Activated T-cell treated with anti-CD3 and anti-CD28 coated beads, Interleukin-2, amount 50 U/mL, for 4 hours (primary cell): Measurements from ENCODE around the gene NGFR. TPM values are rescaled to one million over a fixed set of nuclear protein-coding genes. Genes with fewer than 3 reads are reported as not detected.
A peak's percentile ranks its signal among the peaks of the same experiment; 100 is the strongest.

ENCODE experiments used
- ATAC-seq, 2 donors: fragments of 200-7000 bp; cut with Tn5 transposase; one replicate each; pipeline ENCODE4 v1.10.0; 2021
- DNase-seq: peaks from one replicate; pipeline ENCODE4 v3.0.0-alpha.2; 2020
- H3K27me3 Mint-ChIP-seq: one replicate; pipeline ENCODE4 v1.8.0; 2021; ENCODE audit warnings: low read depth, mixed read lengths
- H3K36me3 Mint-ChIP-seq: one replicate; pipeline ENCODE4 v1.8.0; 2022; ENCODE audit warnings: mixed read lengths; ENCODE audit not compliant: insufficient read depth
- H3K4me1 Mint-ChIP-seq: one replicate; pipeline ENCODE4 v1.8.0; 2021; ENCODE audit warnings: low read depth, mixed read lengths
- H3K4me3 Mint-ChIP-seq: one replicate; pipeline ENCODE4 v1.8.0; 2021; ENCODE audit warnings: mild to moderate bottlenecking, moderate library complexity, mixed read lengths
- H3K9me3 Mint-ChIP-seq: one replicate; pipeline ENCODE4 v1.8.0; 2021; ENCODE audit warnings: mixed read lengths
- total RNA-seq, 3 donors: library from RNA; stranded (reverse); gene quantifications; one replicate each; pipeline ENCODE4 v1.2.1, GENCODE V29; 2021

Gene NGFR
- total RNA-seq, 3 donors from 2014 or later, result 0.05 to 0.49 (median 0.05) TPM

DNA sequence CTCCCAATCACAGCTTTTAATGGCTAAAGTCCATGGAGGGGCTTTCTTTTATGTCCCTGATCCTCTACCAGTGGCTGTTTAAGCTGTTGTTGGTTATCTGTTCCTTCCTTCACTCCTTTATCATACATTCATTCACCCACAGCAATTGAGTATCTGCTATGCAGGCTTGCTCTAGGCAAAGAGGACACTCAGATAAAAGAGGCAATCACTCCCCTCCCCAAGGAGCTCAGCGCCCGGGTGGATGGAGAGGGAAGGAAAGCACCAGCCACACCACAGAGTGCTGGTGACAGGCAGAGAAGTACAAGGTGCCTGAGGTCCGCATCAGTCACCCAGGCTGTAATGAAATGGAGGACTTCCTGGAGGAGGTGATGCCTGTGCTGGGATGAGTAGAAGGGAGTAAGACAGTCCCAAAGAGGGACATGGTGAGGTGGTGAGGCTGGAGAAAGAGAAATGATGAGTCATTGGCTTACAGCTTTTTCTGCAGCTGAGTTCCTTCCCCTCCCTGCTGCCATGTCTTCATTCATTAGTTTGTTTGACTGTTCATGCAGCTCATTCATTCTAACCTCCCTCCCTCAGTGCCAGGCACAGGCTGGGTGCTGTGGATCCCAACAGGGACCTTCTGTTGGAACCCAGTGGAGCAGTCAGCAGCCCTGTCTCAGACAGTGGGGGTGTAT lies 12.8 kb upstream of the NGFR start:
- DNase-seq (no peak), ATAC-seq (no peak)
- Mint-ChIP-seq H3K4me3 (no peak overlapping the region), H3K4me1 (peaks cover 3% of the 10 kb centered on the region), H3K9me3 (no peaks in the 10 kb centered on the region), H3K27me3 (peaks cover 57% of the 10 kb centered on the region), H3K36me3 (no peaks in the 10 kb centered on the region)

DNA sequence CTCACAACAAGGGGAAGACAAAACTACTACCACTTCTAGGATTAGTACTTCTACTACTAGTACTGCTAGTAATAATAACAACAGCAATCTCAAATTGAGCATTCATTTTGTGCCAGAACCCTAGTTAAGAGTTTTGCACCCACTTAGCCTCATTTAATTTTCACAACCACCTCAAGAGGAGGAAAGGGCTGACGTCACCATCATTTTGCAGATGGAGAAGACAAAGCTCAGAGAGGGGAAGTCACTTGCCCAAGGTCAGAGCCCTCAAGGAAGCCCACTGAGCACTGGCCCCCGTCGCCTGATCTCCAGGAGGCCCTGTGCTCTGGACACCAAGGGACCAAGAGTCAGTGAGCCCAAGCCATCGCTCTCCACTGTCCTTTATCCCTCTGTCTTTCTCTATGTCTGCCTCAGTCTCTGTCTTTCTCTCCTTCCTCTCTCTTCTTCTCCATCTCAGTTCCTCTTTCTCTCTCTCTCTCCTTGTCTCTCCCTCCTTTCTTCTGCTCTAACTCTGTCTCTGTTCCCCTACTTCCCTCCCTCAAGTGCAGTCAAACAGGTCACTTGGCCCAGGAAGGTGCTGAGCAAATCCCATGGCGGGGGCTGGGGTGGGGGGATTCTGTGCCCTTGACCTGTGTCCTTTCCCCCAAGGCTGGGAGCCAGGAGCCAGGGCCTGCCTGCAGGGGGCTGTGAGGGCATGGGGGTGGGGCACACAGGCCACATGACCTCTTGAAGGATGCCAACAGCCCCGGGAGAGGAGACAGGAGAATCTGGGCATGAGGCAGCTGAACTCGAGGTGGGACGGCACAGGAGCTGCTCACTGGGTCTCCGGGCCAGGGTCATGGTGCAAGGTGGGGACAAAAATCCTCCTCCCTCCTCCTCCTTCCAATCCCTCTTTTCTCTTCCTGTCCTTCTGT lies 11.2 kb upstream of the NGFR start:
- ATAC-seq (no peak), DNase-seq (no peak)
- no peak overlapping the region for H3K4me3 Mint-ChIP-seq
- H3K4me1 Mint-ChIP-seq, result peaks cover 3% of the 10 kb centered on the region
- H3K27me3 Mint-ChIP-seq, result peaks cover 57% of the 10 kb centered on the region
- H3K36me3 Mint-ChIP-seq, result no peaks in the 10 kb centered on the region
- no peaks in the 10 kb centered on the region for H3K9me3 Mint-ChIP-seq

DNA sequence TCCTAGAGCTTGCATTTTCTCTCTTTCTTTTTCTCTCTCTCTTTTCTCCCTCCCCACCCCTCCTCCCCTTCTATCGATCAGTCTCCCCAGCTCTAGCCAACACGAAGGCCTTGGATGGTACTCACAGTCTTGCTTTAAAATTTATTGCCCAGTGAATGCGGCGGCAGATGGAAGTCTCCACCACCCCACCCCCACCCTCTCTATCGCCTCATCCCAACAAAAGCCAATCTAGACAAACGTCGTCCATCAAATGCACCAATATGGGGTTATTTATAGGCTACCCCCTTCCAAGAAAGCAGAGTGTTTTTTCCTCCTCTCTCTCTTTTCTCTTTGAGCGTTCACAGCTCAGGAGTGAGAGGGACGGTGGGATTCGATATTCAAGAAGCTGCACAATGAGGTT lies 10.5 kb upstream of the NGFR start:
- DNase-seq, result no peak

DNA sequence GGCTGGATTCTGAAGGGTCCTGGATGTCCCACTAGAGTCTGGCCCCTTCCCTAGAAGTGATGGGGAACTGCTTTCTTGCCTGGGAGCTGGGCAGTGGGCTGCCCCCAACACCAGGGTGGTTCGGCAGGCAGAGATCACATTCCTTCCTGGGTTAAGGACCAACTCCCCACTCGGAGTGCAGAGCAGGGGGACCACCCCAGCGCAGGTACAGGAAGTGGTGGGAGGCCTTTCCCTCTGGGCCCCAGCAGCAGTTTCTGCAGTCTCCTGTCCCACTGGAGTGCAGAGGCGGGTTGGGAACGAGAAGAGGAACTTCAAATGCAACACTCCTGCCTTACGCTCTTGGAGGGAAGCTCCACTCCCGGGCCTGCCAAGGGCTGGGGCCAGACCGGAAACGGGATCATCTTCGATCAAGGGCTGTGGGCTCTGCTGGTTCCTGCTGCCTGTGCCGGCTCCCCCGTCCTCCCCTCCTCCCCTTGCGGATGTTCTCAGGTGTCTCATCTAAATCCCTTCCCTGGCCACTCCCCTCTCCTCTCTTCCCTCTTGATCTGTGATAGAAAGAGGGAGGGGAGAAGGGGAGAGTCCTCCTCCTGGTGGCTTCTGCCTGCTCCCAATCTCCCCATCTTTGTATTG lies 9.0 kb upstream of the NGFR start:
- peaks cover 46% of the 10 kb centered on the region for H3K27me3 Mint-ChIP-seq
- ATAC-seq, result no peak
- H3K4me1 Mint-ChIP-seq, result peaks cover 3% of the 10 kb centered on the region
- no peaks in the 10 kb centered on the region for H3K36me3 Mint-ChIP-seq
- H3K9me3 Mint-ChIP-seq, result no peaks in the 10 kb centered on the region
- H3K4me3 Mint-ChIP-seq, result no peak overlapping the region
- DNase-seq, result no peak

More for the DNA sequence above, 10.5 kb upstream of the NGFR start:
- ATAC-seq, result no peak
- Mint-ChIP-seq H3K9me3 (no peaks in the 10 kb centered on the region), H3K4me1 (peaks cover 3% of the 10 kb centered on the region), H3K27me3 (peaks cover 51% of the 10 kb centered on the region), H3K36me3 (no peaks in the 10 kb centered on the region), H3K4me3 (no peak overlapping the region)

DNA sequence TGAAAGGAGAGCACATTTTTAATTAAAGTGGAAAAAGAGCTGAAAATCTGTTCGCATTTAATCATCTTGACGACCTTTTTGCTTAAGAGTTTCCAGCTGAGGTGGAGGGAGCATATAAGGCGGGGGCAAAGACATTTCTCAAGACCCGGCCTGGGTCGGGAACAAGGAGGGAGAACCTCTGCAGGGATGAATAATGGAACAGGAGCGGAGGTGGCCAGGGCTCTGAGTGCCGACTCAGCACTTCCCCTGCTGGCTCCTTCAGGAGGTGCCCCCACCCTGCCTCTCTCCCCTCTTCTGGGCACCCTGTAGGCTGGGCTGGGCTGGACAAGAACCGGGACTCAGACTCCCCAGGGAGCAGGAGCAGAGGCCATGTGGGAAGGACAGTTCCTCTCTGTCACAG lies 7.9 kb upstream of the NGFR start:
- ATAC-seq (no peak), DNase-seq (no peak)
- Mint-ChIP-seq H3K4me3 (no peak overlapping the region), H3K9me3 (no peaks in the 10 kb centered on the region), H3K4me1 (peaks cover 3% of the 10 kb centered on the region), H3K27me3 (peaks cover 41% of the 10 kb centered on the region), H3K36me3 (no peaks in the 10 kb centered on the region)

DNA sequence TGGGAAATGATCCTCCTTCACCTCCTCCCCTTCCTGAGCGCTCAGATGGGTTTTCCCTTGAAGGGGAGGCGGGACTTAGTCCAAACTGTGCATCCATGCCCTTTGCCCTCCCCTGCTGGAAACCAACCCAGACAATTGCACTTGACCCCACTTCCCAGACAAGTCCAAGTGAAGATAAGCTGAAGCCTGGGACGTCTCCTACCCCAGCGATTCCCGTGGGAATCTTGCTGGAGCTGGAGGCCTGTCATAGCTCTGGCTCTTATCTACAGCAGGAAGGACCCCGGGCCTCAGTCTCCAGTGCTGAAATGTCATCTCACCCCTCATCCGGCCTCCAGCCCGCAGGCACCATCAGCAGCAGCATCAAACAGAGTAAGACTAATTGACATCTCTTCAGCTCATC lies 6.5 kb upstream of the NGFR start:
- Mint-ChIP-seq H3K27me3 (peaks cover 32% of the 10 kb centered on the region), H3K4me3 (no peak overlapping the region), H3K36me3 (no peaks in the 10 kb centered on the region), H3K4me1 (peaks cover 3% of the 10 kb centered on the region), H3K9me3 (no peaks in the 10 kb centered on the region)
- DNase-seq, result no peak
- no peak for ATAC-seq

DNA sequence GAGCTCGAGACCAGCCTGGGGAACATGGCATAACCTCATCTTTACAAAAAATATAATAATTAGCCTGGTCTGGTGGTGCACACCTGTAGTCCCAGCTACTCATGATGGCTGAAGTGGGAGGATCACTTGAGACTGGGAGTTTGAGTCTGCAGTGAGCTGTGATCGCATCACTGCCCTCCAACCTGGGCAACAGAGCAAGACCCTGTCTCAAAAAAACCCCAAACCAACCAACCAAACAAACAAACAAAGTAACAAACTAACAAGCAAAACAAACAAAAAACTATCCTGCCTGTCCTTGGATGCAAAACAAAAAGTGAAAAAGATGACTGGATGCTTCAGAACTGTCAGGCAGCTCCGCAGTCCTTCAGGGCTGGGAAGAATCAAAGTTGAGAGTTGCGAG lies 5.7 kb upstream of the NGFR start:
- no peak for DNase-seq
- Mint-ChIP-seq H3K4me3 (no peak overlapping the region), H3K4me1 (peaks cover 3% of the 10 kb centered on the region), H3K9me3 (no peaks in the 10 kb centered on the region), H3K27me3 (peaks cover 29% of the 10 kb centered on the region), H3K36me3 (no peaks in the 10 kb centered on the region)
- ATAC-seq, result no peak

DNA sequence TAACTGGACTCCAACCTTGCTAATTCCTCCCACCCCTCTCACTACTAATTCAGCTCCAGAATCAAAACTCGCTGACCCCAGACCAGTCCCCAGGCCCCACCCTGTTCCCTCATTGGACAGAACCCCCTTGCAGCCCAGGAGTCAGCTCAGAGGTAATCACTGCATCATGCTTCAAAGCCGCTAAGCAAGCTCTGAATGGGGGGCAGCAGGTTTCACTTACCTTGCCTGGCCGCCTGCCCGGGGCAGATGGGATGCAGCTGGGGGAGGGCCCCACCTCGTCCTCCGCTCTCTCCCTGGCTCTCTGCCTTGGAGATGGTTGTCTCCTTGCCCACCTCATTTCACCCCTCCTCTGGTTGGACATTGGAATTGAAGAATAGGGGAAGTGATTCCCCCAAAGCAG lies 4.8 kb upstream of the NGFR start:
- Mint-ChIP-seq H3K36me3 (no peaks in the 10 kb centered on the region), H3K4me1 (peaks cover 5% of the 10 kb centered on the region), H3K4me3 (no peak overlapping the region), H3K9me3 (no peaks in the 10 kb centered on the region), H3K27me3 (peaks cover 24% of the 10 kb centered on the region)
- no peak for DNase-seq
- ATAC-seq, result no peak

DNA sequence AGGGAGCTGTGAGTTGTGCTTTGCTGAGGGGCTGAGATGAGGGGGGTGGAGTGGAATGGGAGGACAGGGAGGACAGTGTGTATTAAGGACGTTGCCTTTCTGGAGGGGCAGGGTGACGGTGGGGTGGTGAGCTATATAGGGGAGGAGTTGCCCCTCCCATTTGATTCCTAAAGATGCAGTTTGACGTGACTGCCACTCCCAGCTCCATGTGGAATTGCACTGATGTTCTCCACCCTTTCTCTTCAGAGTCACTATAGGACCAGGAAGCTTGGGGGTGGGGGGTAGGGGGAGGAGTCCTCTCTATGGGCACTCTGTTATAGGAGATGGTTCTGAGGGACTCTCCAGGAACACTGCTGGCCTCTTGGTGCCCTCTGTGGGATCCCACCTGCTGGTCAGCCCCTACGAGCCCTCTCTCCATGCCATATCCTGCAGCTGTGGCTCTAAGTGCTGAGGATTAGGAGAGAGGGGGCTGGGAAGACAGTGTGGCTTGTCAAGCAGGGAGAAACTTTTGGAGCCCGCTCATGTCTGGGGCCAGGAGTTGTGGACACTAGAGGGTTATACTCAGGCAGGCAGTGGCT lies 3.8 kb upstream of the NGFR start:
- no peaks in the 10 kb centered on the region for H3K36me3 Mint-ChIP-seq
- DNase-seq, result no peak
- no peak for ATAC-seq
- peaks cover 11% of the 10 kb centered on the region for H3K4me1 Mint-ChIP-seq
- no peak overlapping the region for H3K4me3 Mint-ChIP-seq
- H3K27me3 Mint-ChIP-seq, result peaks cover 26% of the 10 kb centered on the region
- no peaks in the 10 kb centered on the region for H3K9me3 Mint-ChIP-seq

DNA sequence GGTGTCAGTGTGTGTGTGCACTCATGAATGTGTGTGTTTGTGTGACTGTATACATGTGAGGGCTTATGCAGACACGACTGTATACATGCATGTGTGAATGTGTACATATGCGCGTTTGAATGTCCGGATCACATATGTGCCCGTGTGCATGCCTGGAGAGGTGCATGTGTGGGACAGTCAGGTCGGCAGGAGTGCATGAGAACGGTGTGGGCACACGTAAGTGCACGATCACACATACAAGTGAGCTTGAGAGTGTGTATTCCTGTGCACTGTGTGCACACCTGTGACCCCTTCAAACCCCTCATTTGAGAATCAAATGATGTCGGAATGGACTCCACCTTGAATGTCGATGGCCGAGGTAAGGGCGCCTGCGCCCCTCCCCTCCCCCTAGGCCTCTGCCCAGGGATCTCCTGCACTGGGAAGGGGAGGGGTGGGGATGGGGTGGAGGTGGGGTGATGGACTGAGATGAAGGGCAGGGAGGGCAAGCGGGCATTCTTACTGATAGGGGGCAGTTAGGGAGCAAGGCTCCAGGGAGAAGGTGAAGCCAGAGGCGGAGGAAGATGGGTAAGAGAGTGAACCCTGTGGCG lies 601 bp upstream of the NGFR start:
- ATAC-seq, result no peak
- DNase-seq, result no peak
- Mint-ChIP-seq H3K9me3 (no peaks in the 10 kb centered on the region), H3K4me3 (peak overlapping the region; percentile 73), H3K27me3 (peaks cover 32% of the 10 kb centered on the region), H3K36me3 (no peaks in the 10 kb centered on the region), H3K4me1 (peaks cover 17% of the 10 kb centered on the region)

DNA sequence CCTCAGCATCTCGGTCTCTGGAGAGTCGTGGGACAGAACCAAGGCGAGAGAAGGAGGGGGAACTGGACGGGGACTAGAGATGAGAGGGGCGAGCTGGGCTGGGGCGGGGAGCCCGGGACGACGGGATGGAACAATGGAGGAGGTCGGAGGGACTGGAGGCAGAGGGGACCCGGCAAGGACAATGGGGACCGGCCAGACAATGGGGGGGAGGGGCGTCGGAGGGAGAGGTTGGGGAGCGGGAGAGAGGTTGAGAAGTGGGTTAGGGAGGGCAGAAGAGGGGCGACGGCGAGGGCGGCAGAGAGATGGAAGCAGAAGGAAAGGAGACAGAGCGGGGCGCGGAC lies 719 bp downstream of the NGFR start:
- DNase-seq, result no peak
- Mint-ChIP-seq H3K9me3 (no peaks in the 10 kb centered on the region), H3K36me3 (no peaks in the 10 kb centered on the region), H3K4me1 (peaks cover 17% of the 10 kb centered on the region), H3K27me3 (peaks cover 42% of the 10 kb centered on the region), H3K4me3 (peak overlapping the region; percentile 77)
- ATAC-seq, result no peak

DNA sequence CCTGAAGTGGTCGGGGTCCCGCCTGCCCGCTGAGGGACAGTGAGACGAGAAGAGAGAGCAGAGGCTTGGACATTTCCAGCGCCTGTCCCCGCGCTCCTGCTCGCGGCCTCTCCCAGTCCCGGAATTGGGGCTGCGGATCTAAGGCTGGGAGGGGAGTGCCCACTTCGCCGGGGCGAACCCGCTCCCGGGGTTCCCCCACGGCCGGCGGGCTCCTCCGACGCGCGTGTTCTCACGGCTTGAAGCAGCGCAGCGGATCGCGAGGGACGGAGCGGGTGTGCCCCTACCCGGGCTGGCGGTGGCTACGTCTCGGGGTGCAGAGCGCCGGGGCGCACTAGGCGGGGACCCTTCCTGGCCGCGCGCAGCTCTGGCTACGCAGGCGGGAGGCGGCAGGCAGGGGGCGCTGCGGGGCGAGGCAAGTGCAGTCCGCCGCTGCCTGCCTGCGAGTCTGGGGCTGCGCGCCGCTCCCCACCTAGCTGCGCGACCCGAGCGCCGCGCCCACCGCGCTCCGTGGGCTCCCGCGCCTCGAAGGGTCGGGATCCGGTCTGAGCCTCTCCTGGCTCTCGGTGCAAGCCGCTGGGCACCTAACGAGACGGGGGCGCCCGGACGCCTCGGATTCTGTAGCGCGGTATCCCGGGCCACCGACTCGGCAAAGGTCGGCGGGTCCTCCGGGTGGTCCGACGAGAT lies 1.2 kb downstream of the NGFR start:
- Mint-ChIP-seq H3K36me3 (no peaks in the 10 kb centered on the region), H3K4me3 (peak overlapping the region; percentile 77), H3K4me1 (peaks cover 17% of the 10 kb centered on the region), H3K27me3 (peaks cover 47% of the 10 kb centered on the region), H3K9me3 (no peaks in the 10 kb centered on the region)
- DNase-seq (peak; percentile 84), ATAC-seq (peak; percentile 87 to 88)

DNA sequence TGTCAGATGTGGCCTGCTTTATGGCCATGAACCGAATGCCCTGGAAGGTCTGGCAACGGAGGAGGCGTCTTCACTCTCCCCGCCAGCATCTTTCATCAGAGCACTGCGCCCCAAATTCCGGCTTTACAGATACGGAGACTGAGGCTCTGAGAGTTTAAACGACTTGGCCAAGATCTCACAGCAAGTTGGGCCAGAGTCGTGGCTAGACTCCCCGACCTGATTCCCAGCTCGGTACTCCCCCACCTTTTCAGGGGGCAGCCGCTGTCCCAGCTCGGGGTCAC lies 1.7 kb downstream of the NGFR start:
- DNase-seq (no peak), ATAC-seq (no peak)
- H3K36me3 Mint-ChIP-seq, result no peaks in the 10 kb centered on the region
- H3K27me3 Mint-ChIP-seq, result peaks cover 50% of the 10 kb centered on the region
- H3K9me3 Mint-ChIP-seq, result no peaks in the 10 kb centered on the region
- H3K4me1 Mint-ChIP-seq, result peaks cover 17% of the 10 kb centered on the region
- peak overlapping the region; percentile 77 for H3K4me3 Mint-ChIP-seq
